ENCODE results near the gene TMEM131. TPM values are rescaled to one million over a fixed set of nuclear protein-coding genes. Genes with fewer than 3 reads are reported as not detected.

The TMEM131 gene
- polyA plus RNA-seq, 3 donors = 7.0 to 23.6 (median 8.2) TPM

DNA sequence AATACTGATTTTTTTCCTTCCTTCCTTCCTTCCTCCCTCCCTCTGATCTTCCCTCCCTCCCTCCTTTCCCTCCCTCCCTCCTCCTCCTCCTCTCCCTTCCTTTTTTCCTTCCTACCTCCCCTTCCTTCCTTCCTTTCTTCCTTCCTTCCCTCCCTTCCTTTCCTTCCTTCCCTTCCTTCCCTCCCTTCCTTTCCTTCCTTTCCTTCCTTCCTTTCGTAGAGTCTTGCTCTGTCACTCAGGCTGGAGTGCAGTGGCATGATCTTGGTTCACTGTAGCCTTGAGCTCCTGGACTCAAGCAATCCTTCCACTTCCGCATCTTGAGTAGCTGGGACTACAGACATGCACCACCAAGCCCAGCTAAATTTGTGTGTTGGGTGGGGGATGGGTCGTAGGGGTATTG, 8.9 kb upstream of the TMEM131 start:
- H3K27me3 Mint-ChIP-seq (ENCODE audit: low read depth in 3 of 3) = peaks cover 1 to 2% (median 2%) of the 10 kb centered on the region in 3 donors
- DNase-seq = no peak
- Histone ChIP-seq H4K20me1 (ENCODE audit: insufficient read depth, low read length) (no peaks in the 10 kb centered on the region), H3K4me1 (ENCODE audit: control insufficient read depth in 1 of 2, insufficient read depth in 2 of 2, low read length in 2 of 2) (peaks cover 0 to under 1% of the 10 kb centered on the region in 2 donors), H3K9me3 (replicated peaks in 1 of 2; ENCODE audit: control insufficient read depth in 1 of 2, insufficient read depth in 1 of 2, low read length in 2 of 2) (no peaks in the 10 kb centered on the region), H3K27ac (ENCODE audit: low read depth in 1 of 2, low read length in 2 of 2) (no peak overlapping the region), H3K9ac (ENCODE audit: insufficient read depth, low read length, poor library complexity, severe bottlenecking) (no peak overlapping the region), H3K36me3 (replicated peaks in 1 of 2; ENCODE audit: control insufficient read depth in 1 of 2, insufficient read depth in 2 of 2, low read length in 2 of 2) (no peaks in the 10 kb centered on the region), H3K79me2 (ENCODE audit: insufficient read depth, low read length) (no peaks in the 10 kb centered on the region), H3K27me3 (ENCODE audit: control insufficient read depth in 2 of 2, insufficient read depth in 2 of 2, low read length in 2 of 2) (no peaks in the 10 kb centered on the region), H2AFZ (ENCODE audit: insufficient read depth, low read depth, low read length, poor library complexity, severe bottlenecking) (no peak overlapping the region), H3K4me2 (replicated peaks; ENCODE audit: extremely low read depth, low read length, poor library complexity, severe bottlenecking) (no peak overlapping the region), H3K4me3 (replicated peaks in 1 of 3; ENCODE audit: low read depth in 2 of 3, low read length in 3 of 3) (no peak overlapping the region)
- intact Hi-C loops (cut with micrococcal nuclease) = no loop called here
- WGBS (ENCODE audit: insufficient coverage) = 50% methylated on average over 1 of the region's 3 CpGs
- peaks cover under 1% of the 10 kb centered on the region for H3K4me1 Mint-ChIP-seq
- H3K36me3 Mint-ChIP-seq = no peaks in the 10 kb centered on the region
- TF ChIP-seq, protein P1, sequence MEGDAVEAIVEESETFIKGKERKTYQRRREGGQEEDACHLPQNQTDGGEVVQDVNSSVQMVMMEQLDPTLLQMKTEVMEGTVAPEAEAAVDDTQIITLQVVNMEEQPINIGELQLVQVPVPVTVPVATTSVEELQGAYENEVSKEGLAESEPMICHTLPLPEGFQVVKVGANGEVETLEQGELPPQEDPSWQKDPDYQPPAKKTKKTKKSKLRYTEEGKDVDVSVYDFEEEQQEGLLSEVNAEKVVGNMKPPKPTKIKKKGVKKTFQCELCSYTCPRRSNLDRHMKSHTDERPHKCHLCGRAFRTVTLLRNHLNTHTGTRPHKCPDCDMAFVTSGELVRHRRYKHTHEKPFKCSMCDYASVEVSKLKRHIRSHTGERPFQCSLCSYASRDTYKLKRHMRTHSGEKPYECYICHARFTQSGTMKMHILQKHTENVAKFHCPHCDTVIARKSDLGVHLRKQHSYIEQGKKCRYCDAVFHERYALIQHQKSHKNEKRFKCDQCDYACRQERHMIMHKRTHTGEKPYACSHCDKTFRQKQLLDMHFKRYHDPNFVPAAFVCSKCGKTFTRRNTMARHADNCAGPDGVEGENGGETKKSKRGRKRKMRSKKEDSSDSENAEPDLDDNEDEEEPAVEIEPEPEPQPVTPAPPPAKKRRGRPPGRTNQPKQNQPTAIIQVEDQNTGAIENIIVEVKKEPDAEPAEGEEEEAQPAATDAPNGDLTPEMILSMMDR (IDR thresholded peaks at IDR 0.05) = no peak
- H3K9me3 Mint-ChIP-seq = peaks cover 0 to 2% (median 0%) of the 10 kb centered on the region in 7 donors
- no peak overlapping the region for H3K4me3 Mint-ChIP-seq
- H3K27ac Mint-ChIP-seq = peak overlapping the region in 3 of 7 donors; percentile 17 to 91 (median 62)

DNA sequence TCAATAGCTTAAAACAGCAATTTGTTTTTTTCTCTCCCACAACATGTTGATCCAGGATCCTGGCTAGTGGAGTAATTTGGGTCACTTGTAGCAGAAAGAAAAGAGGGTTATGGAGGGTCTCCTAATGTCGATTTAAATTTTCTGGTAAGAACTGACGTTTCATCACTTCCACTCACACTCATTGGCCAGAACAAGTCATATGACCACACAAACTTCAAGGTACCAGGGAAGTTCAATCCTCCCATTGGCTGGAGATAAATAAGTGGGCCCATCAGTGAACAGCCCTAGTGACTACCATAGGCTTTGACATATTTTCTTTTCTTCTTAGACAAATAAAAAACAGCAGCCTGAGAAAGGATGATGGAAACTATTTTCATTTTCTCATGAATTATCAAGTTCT, 8.3 kb upstream of the TMEM131 start:
- intact Hi-C loops (cut with micrococcal nuclease) = no loop called here

More for the DNA sequence above, 8.3 kb upstream of the TMEM131 start:
- no peaks in the 10 kb centered on the region for H3K9me3 ChIP-seq (replicated peaks in 1 of 2; ENCODE audit: control insufficient read depth in 1 of 2, insufficient read depth in 1 of 2, low read length in 2 of 2)
- WGBS (ENCODE audit: insufficient coverage) = no CpG with 5 or more reads among the region's 2 CpGs
- Mint-ChIP-seq H3K4me3 (no peak overlapping the region), H3K27me3 (ENCODE audit: low read depth in 3 of 3) (peaks cover 2 to 4% (median 4%) of the 10 kb centered on the region in 3 donors), H3K4me1 (no peaks in the 10 kb centered on the region), H3K36me3 (no peaks in the 10 kb centered on the region), H3K9me3 (peaks cover 0 to 2% (median 0%) of the 10 kb centered on the region in 7 donors), H3K27ac (no peak overlapping the region)
- no peaks in the 10 kb centered on the region for H3K36me3 ChIP-seq (replicated peaks in 1 of 2; ENCODE audit: control insufficient read depth in 1 of 2, insufficient read depth in 2 of 2, low read length in 2 of 2)
- no peaks in the 10 kb centered on the region for H3K4me1 ChIP-seq (ENCODE audit: control insufficient read depth in 1 of 2, insufficient read depth in 2 of 2, low read length in 2 of 2)
- H3K79me2 ChIP-seq (ENCODE audit: insufficient read depth, low read length) = no peaks in the 10 kb centered on the region
- no peak overlapping the region for H3K4me3 ChIP-seq (replicated peaks in 1 of 3; ENCODE audit: low read depth in 2 of 3, low read length in 3 of 3)
- H2AFZ ChIP-seq (ENCODE audit: insufficient read depth, low read depth, low read length, poor library complexity, severe bottlenecking) = no peak overlapping the region
- H3K27ac ChIP-seq (ENCODE audit: low read depth in 1 of 2, low read length in 2 of 2) = no peak overlapping the region
- no peaks in the 10 kb centered on the region for H3K27me3 ChIP-seq (ENCODE audit: control insufficient read depth in 2 of 2, insufficient read depth in 2 of 2, low read length in 2 of 2)
- H3K4me2 ChIP-seq (replicated peaks; ENCODE audit: extremely low read depth, low read length, poor library complexity, severe bottlenecking) = no peak overlapping the region
- H4K20me1 ChIP-seq (ENCODE audit: insufficient read depth, low read length) = no peaks in the 10 kb centered on the region
- TF ChIP-seq, protein P1 (IDR thresholded peaks at IDR 0.05) = no peak
- H3K9ac ChIP-seq (ENCODE audit: insufficient read depth, low read length, poor library complexity, severe bottlenecking) = no peak overlapping the region
- no peak for DNase-seq
